GM18526 (cell line): Measurements from ENCODE around the gene TRIM3.

Experiments
- POLR2A ChIP-seq: IDR thresholded peaks from 3 replicates; pipeline ENCODE4 v1.6.1; 2011; ENCODE audit not compliant: insufficient read length; ENCODE audit errors: extremely low read depth

The TRIM3 gene

DNA sequence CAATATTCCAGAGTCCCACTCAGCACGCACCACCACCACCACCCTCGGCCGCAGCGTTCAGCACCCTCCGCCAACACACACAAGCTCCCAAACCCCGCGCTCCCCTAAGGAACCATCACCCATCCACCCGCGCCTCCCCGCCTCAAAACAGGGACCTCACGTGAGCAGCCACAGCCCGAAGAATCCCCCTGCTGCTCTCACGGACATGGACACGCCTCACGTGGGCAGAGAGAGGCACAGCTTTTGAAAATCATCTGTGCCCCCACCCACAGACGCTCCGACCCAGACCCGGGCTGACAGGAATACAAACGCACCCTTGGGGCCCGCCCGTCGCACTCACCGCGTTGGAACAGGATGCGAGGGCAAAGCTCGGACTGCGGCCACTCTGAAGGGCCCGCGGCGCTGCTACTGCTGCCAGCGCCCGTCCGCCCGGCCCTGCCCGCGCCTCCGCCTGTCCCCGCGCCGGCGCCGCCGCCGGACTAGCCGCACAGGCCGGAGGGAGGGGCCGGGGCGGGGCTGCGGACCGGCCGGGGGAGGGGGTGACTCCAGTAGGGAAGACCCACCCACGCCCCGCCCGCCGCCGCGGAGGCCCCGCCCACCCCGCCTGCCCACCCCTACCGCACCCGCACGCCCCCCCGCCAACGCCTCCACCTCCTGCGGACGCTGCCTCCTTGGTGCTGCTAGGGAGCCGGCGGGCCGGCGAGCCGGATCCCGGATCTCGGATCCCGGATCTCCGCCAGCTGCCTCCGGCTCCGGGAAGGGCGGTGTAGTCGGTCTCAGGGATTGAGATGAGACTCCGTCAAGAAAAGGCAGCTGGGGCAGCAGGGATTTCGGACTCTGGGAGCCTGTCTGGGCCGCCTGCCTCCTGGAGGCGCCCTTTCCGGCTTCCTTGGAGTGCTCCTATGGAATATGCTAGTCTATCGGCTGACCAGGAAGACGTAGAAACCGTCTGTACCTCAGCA, at the start of gene TRIM3:
Gene TRIM3 (minus strand): TSS at position 491 of the 962 bp plus-strand sequence. CDS start 8,246 bp downstream, outside the sequence.
- TF ChIP-seq POLR2A: peak; percentile 41

DNA sequence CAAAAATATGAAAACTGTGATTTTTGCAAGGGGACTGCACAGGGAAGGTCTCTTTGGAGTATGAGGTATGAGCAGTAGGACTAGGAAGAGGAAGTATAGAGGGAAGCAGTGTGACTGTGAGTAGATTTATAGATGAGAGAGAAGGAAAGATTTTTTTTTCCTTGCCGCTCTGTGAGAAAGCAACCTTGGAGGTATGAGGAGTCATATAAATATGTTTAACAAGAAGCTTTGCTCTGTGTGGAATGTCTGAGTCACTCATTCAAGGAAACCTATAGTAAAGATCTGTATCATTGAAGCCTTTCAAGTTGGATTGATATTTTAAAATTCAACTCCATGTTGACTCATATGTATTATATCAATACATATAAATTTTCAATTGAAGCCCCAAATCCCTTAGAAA, 49.5 kb upstream of the TRIM3 start:
- no peak for TF ChIP-seq POLR2A

DNA sequence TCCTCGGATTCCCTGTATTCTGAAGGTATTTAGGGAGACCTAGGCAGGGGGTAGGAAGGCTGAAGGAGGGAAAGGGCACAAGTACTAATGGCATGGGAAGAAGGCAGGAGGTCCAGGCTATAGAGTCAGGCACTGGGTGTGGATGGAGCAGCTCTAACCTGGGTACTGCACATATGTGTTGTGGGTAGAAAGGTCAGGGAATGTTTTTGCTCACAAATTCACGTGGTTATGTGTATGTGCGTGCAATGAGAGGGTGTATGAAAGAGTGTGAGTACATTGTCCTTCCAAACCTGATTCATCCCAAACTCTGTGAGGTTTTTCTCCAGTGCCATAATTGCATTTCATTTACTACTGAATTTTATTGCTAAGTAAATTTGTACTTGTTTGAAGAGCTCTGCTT, 46.5 kb upstream of the TRIM3 start:
- TF ChIP-seq POLR2A: no peak

- TF ChIP-seq POLR2A: no peak
Measured at GRCh38 chr11:6516865-6517264, 43.1 kb upstream of the TRIM3 start.

- TF ChIP-seq POLR2A: no peak
Measured at GRCh38 chr11:6505577-6506240, 32.0 kb upstream of the TRIM3 start.

DNA sequence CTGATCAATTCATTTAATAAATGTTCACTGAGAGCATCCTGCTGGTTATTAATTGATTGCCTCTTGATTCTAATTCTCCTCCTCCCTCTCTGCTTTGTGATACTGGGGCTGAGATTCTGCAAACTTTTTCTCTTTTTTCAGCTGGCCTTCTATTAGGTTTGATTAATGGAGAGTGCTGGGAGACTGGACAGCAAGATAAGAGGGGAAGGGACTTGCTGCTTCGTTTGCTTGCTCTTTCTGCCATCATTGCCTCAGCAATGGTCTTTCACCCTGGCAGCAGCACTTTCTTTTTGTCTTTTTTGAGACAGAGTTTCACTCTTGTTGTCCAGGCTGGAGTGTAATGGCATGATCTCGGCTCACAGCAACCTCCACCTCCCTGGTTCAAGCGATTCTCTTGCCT, 30.4 kb upstream of the TRIM3 start:
- TF ChIP-seq POLR2A: no peak

DNA sequence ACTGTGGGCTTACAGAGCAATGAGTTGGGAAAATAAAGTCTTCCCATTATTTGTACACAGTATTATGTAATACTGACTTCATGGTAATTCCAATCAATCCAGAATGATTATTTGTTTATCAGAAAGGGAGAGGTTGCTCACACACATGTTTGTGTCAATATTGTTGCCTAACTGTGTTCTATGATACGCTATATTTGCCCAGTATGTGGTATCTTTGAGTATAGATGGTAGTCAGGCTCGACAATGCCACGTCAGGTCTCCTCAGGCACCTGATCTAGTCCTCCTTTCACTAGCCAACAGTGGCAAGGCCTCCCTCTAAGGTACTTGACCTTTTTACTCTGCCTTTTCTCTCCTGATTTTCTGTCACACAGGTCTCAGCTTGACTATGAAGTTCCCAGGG, 28.6 kb upstream of the TRIM3 start:
- no peak for TF ChIP-seq POLR2A

DNA sequence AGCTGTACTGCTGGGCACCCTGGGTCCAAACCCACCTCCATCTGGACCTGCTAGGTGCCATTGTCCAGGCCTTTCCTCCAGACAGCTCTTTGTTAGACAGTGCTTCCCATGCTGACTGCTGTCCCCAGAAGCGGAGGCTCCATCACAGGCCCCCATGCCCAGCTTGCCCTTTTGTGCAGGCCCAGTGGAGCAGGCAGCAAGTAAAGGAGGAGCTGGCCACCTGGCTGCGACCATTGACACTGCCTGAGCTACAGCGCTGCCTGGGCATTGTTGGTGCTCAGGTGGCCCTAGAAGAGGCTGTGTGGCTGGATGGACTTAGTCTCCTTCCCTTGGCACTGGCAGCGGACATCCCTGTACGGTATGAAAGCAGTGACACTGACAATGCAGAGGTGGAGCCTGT, 24.8 kb upstream of the TRIM3 start:
- no peak for TF ChIP-seq POLR2A

GRCh38 chr11:6498121-6498520, 24.4 kb upstream of the TRIM3 start:
- no peak for TF ChIP-seq POLR2A

DNA sequence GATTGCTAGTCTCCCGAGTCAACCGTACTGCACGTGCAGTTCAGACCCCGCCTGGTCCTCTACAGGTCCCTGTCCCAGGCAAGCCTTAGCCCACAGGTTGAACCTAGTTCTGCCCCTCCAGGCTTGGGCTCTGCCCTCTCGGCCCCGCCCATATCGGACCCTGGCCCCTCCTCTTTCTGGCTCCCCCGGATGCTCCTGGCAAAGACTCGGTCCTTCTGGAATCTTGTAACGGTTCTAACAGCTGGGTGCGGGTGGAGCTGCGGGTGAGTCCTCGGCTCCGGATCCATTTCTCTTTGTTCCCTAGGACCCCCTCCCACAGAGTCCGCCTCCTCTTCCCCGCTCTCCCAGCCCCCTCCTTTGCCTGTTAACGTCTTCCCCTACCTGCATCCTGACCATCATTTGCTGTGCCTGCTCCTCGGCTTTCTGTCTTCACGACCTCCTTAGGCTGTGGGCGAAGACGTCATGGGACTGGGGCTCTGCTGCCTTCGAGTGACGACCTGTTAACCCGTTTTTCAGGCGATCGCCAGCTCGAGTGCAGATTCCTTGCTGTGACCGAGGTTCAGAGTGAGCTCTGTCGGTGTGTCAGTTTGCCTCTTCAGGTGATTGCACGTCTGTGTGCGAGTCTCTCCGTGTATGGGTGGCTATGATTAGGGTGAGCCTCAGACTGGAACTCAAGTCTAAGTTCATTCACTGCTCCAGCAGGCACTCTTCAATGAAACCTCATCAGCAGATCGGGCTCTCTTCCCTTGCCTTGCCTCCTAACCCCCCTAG, 23.5 kb upstream of the TRIM3 start, which contains the start of gene DNHD1:
Gene DNHD1 (plus strand): TSS at position 212 of the 771 bp plus-strand sequence. CDS start 936 bp downstream, outside the sequence.
- TF ChIP-seq POLR2A: no peak

DNA sequence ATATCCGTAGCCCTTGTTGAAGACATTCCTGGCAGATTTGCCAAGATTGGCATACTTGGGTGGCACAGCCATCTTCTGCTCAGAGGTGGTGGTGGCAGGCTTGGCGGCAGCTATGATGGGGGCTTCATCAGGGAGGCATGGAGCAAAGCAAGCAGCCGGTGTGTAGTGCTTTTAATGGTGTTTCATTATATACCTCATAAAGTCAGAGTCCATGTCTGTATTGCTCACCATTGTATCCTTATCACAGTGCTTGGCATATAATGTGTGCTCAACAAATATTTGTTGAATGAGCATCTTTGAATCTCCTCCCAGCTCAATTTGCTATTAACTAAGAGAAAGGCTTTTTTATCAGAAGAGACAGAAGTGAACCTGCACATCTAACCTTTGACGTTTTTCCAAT, 15.6 kb upstream of the TRIM3 start:
- TF ChIP-seq POLR2A: no peak

DNA sequence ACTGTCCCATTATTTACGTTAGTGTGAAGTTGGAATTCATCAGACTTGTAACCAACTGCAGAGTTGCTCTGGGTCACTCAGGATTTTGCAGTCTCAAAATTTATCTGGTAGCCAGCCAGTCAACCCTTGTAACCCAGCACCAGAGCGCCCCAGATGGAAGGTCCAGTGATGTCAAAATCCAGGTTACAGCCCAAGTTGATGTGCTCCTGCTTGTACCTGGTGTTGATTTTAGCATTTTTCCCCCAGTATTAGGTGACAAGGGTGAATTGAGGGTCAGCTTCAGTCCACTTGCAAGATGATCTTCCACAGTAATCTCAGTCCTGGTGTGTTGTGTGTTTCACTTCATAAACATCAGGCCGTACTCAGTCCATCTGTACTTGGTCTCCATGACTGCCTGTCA, 15.1 kb upstream of the TRIM3 start:
- TF ChIP-seq POLR2A: no peak

DNA sequence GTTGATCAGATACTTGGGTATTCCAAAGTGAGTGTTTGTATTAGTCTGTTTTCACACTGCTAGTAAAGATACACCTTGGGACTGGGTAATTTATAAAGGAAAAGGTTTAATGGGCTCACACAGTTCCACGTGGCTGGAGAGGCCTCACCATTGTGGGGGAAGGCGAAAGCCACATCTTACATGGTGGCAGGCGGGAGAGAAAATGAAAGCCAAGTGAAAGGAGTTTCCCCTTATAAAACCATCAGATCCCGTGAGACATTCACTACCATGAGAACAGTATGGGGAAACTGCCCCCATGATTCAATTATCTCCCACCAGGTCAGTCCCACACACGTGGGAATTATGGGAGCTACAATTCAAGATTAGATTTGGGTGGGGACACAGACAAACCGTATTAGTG, 14.6 kb upstream of the TRIM3 start:
- no peak for TF ChIP-seq POLR2A

DNA sequence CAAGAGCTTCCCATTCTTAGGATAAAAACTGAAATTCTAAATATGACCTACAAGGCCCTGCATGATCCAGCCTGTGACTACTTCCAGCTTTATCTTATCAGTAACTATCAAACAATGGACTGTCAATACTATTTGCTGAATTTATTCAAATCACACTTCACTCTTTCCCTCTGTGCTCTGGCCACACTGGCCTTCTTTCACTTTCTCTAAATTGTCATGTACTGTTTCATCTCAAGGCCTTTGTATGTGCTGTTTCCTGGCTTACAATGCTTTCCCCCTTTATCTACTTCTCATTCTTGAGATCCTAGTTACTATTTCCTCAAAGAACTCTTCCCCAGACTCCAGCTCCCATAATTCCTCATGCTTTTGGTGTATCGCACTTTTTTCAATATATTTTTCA, 13.2 kb upstream of the TRIM3 start:
- TF ChIP-seq POLR2A: no peak

GRCh38 chr11:6486256-6486655, 12.5 kb upstream of the TRIM3 start:
- no peak for TF ChIP-seq POLR2A

GRCh38 chr11:6485661-6486060, 11.9 kb upstream of the TRIM3 start:
- peak; percentile 21 for TF ChIP-seq POLR2A

DNA sequence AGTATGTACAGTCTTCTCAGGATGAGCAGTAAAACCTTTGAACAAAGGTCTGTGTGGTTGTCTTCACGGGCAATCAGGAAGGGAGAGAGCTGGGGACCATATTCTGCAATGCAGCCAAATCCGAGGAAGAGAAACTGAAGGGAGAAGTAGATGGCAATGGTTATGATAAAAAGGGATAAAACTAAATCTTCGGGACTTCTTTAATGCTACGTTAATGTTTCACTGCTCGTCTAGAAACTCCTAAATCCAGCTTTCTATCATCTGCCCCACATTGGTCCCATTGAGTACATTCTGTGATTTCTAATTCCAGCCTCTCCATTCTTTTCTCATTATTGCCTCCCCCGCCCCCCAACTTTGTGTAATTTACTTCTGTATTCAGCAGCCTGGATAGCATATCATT, 9.3 kb upstream of the TRIM3 start:
- TF ChIP-seq POLR2A: no peak
